Fibroblast of lung (primary cell): ENCODE results near the gene SEC14L3. TPM values are rescaled to one million over a fixed set of nuclear protein-coding genes. Genes with fewer than 3 reads are reported as not detected.

Experiments
- DNase-seq, 2 donors: peaks; one replicate each; pipeline versions ENCODE4 v3.0.0 to v3.0.0-alpha.2; 2010; ENCODE audit warnings: low read depth in 2 of 2
- H2AFZ ChIP-seq: 2 replicates; pipeline ENCODE4 v1.5.1; 2012; ENCODE audit warnings: low read length, control low read depth, inconsistent platforms
- H3K27ac ChIP-seq: 2 replicates; pipeline ENCODE4 v1.5.1; 2011; ENCODE audit warnings: low read length, control low read depth; ENCODE audit not compliant: insufficient read depth
- H3K27me3 ChIP-seq: 2 replicates; pipeline ENCODE4 v1.5.1; 2011; ENCODE audit warnings: mild to moderate bottlenecking, low read length; ENCODE audit not compliant: control insufficient read depth, insufficient read depth
- H3K36me3 ChIP-seq: 2 replicates; pipeline ENCODE4 v1.5.1; 2011; ENCODE audit warnings: low read length; ENCODE audit not compliant: control insufficient read depth, insufficient read depth
- H3K4me1 ChIP-seq: 2 replicates; pipeline ENCODE4 v1.5.1; 2011; ENCODE audit warnings: low read length; ENCODE audit not compliant: control insufficient read depth, insufficient read depth; ENCODE audit errors: extremely low read depth
- H3K4me2 ChIP-seq: 2 replicates; pipeline ENCODE4 v1.5.1; 2011; ENCODE audit warnings: low read length, control low read depth; ENCODE audit not compliant: insufficient read depth; ENCODE audit errors: extremely low read depth
- H3K4me3 ChIP-seq, 4 experiments: fragments of 200-600 bp in 1 of 4; sonication (generic) in 1 of 4; replicated peaks in 1 of 4; 2 replicates each; pipeline ENCODE4 v1.5.1; 2011 to 2016; ENCODE audit warnings: low read length in 4 of 4, low read depth in 3 of 4, mild to moderate bottlenecking in 3 of 4, control low read depth in 2 of 4, inconsistent platforms in 1 of 4, mixed read lengths in 1 of 4; ENCODE audit not compliant: insufficient read depth in 1 of 4; ENCODE audit errors: control extremely low read depth in 1 of 4
- H3K79me2 ChIP-seq: 2 replicates; pipeline ENCODE4 v1.5.1; 2012; ENCODE audit warnings: mild to moderate bottlenecking, low read length, inconsistent platforms; ENCODE audit not compliant: control insufficient read depth, insufficient read depth
- H3K9ac ChIP-seq: 2 replicates; pipeline ENCODE4 v1.5.1; 2011; ENCODE audit warnings: mild to moderate bottlenecking, low read length, control low read depth; ENCODE audit not compliant: insufficient read depth
- H3K9me3 ChIP-seq: 2 replicates; pipeline ENCODE4 v1.5.1; 2012; ENCODE audit warnings: low read depth, low read length; ENCODE audit not compliant: control insufficient read depth, insufficient read depth
- H4K20me1 ChIP-seq: 2 replicates; pipeline ENCODE4 v1.5.1; 2011; ENCODE audit warnings: low read length; ENCODE audit not compliant: control insufficient read depth, insufficient read depth; ENCODE audit errors: extremely low read depth
- EZH2 ChIP-seq: IDR thresholded peaks from 2 replicates; pipeline ENCODE4 v1.5.1; 2012; ENCODE audit warnings: low read length, control low read depth, mild to moderate bottlenecking; ENCODE audit errors: missing control alignments
- polyA plus RNA-seq, 2 donors: library from polyadenylated mRNA; depleted of rRNA in 1 of 2; stranded (reverse) in 1 of 2; unstranded in 1 of 2; fragments of >200 nt; gene quantifications; 2 replicates each; pipeline ENCODE4 v1.2.1, GENCODE V29; 2011 to 2012; ENCODE audit warnings: missing spikeins in 1 of 2
- total RNA-seq: library from RNA; depleted of rRNA; stranded (reverse); fragments of >200 nt; gene quantifications from 2 replicates; pipeline ENCODE4 v1.2.1, GENCODE V29; 2014
- TF ChIP-seq, protein P1 (sequence below), 2 donors: IDR thresholded peaks in 1 of 2; conservative IDR thresholded peaks in 1 of 2; 1 replicate in 1 of 2; 2 replicates in 1 of 2; pipeline ENCODE4 v1.5.1; 2011 to 2012; ENCODE audit warnings: low read length in 2 of 2, control low read depth in 1 of 2, inconsistent platforms in 1 of 2, low read depth in 1 of 2, mild to moderate bottlenecking in 1 of 2

SEC14L3 gene
- total and polyA plus RNA-seq, 2 donors (not counting 1 experiment from before 2014, with no cell fraction given) = not detected

DNA sequence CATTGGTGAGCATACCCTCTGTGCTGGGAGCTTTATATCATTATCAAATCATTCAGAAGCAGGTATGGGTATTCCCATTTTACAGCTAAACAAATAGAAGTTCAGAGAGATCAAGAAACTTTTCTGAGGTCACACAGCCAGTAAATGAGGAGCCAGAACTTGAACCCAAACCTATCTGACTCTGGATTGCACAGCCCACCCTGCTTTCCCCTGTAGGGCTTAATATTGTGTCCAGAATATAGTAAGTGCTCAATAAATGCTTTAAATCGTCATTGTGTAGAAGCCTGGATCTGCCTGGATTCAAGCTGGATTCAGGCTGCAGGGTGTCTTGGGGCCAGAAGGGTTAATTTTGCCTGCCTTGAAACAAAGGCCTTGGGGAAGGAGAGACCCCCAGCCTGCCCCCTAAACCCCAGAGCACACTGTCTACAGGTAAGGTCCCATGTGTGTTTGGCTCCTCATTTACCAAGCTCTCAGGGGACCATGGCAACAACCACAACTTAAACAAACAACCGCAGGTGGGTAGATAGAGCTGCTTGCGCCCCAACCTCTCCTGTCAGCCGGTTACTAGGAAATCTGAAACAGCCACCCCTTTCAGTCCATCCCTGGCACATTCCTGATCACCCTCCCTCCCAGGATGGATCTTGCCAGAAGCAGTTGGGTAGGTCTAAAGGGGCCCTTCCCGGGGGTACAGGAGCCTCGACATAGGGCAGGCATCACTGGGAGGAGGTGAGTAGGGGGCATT lies 3.0 kb upstream of the SEC14L3 start:
- TF ChIP-seq EZH2 = no peak
- TF ChIP-seq, protein P1, sequence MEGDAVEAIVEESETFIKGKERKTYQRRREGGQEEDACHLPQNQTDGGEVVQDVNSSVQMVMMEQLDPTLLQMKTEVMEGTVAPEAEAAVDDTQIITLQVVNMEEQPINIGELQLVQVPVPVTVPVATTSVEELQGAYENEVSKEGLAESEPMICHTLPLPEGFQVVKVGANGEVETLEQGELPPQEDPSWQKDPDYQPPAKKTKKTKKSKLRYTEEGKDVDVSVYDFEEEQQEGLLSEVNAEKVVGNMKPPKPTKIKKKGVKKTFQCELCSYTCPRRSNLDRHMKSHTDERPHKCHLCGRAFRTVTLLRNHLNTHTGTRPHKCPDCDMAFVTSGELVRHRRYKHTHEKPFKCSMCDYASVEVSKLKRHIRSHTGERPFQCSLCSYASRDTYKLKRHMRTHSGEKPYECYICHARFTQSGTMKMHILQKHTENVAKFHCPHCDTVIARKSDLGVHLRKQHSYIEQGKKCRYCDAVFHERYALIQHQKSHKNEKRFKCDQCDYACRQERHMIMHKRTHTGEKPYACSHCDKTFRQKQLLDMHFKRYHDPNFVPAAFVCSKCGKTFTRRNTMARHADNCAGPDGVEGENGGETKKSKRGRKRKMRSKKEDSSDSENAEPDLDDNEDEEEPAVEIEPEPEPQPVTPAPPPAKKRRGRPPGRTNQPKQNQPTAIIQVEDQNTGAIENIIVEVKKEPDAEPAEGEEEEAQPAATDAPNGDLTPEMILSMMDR (conservative IDR thresholded peaks at IDR 0.05 in 1 of 2, IDR thresholded peaks at IDR 0.05 in 1 of 2; ENCODE audit: low read depth in 1 of 2, low read length in 2 of 2) = no peak
- Histone ChIP-seq H3K27ac (no peak overlapping the region), H3K27me3 (peaks cover 34% of the 10 kb centered on the region)

GRCh38 chr22:30474121-30474520 lies 2.3 kb upstream of the SEC14L3 start:
- no peaks in the 10 kb centered on the region for H3K9me3 ChIP-seq
- H4K20me1 ChIP-seq = no peaks in the 10 kb centered on the region
- no peaks in the 10 kb centered on the region for H3K79me2 ChIP-seq
- no peak overlapping the region for H3K4me2 ChIP-seq
- H2AFZ ChIP-seq = no peak overlapping the region
- peaks cover 34% of the 10 kb centered on the region for H3K27me3 ChIP-seq
- TF ChIP-seq, protein P1 (conservative IDR thresholded peaks at IDR 0.05 in 1 of 2, IDR thresholded peaks at IDR 0.05 in 1 of 2; ENCODE audit: low read depth in 1 of 2, low read length in 2 of 2) = no peak
- no peak for TF ChIP-seq EZH2
- H3K36me3 ChIP-seq = no peaks in the 10 kb centered on the region
- no peak for DNase-seq
- no peak overlapping the region for H3K9ac ChIP-seq
- no peak overlapping the region for H3K4me3 ChIP-seq
- no peak overlapping the region for H3K27ac ChIP-seq
- H3K4me1 ChIP-seq = no peaks in the 10 kb centered on the region

More for the DNA sequence above, 3.0 kb upstream of the SEC14L3 start:
- no peaks in the 10 kb centered on the region for H3K36me3 ChIP-seq
- H3K79me2 ChIP-seq = no peaks in the 10 kb centered on the region
- H3K4me1 ChIP-seq = no peaks in the 10 kb centered on the region
- no peak overlapping the region for H2AFZ ChIP-seq
- H3K4me2 ChIP-seq = no peak overlapping the region
- H3K4me3 ChIP-seq = no peak overlapping the region
- DNase-seq = no peak
- no peak overlapping the region for H3K9ac ChIP-seq
- H3K9me3 ChIP-seq = no peaks in the 10 kb centered on the region
- no peaks in the 10 kb centered on the region for H4K20me1 ChIP-seq

GRCh38 chr22:30472994-30473720 lies 1.3 kb upstream of the SEC14L3 start:
- no peak overlapping the region for H3K27ac ChIP-seq
- TF ChIP-seq, protein P1 (conservative IDR thresholded peaks at IDR 0.05 in 1 of 2, IDR thresholded peaks at IDR 0.05 in 1 of 2; ENCODE audit: low read depth in 1 of 2, low read length in 2 of 2) = no peak
- no peak for TF ChIP-seq EZH2
- no peak overlapping the region for H3K4me3 ChIP-seq
- no peaks in the 10 kb centered on the region for H3K79me2 ChIP-seq
- no peaks in the 10 kb centered on the region for H4K20me1 ChIP-seq
- H2AFZ ChIP-seq = no peak overlapping the region
- peaks cover 30% of the 10 kb centered on the region for H3K27me3 ChIP-seq
- H3K9me3 ChIP-seq = no peaks in the 10 kb centered on the region
- no peak overlapping the region for H3K4me2 ChIP-seq
- H3K4me1 ChIP-seq = no peaks in the 10 kb centered on the region
- no peak overlapping the region for H3K9ac ChIP-seq
- H3K36me3 ChIP-seq = no peaks in the 10 kb centered on the region
- no peak for DNase-seq
